DMS153 (cell line): ENCODE measurements around the gene RBMS1.
"Not testable (repeated sequence)": the region's sequence is repeated elsewhere in the genome, so short reads cannot be mapped to it uniquely, and the experiment has no call there.

Experiments
- DNase-seq: peaks from one replicate; lab custom pipeline; 2025; lab: John Stamatoyannopoulos, UW

RBMS1 gene

GRCh38 chr2:160380611-160381010 lies 113.0 kb downstream of the RBMS1 start:
- no peak for DNase-seq

GRCh38 chr2:160380000-160380570 lies 113.5 kb downstream of the RBMS1 start:
- DNase-seq, result no peak

DNA sequence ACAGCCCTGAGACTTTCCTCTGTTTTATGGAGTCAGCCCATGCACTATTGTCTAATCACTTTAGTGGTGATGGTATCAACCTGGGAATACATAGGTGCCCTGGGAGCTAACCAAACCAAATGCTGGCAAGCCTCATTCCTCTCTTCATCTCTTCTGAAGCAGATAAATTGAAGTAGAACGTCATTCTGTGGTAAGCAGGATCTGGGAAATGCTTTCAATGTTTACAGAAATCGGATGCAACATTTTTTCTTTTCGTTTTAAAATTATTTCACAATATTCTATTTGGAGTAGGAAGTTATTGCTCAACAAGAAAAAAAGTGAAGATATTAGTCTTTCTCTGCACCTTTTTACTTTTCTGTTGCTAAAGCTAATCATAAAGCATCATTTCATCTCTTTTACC lies 114.2 kb downstream of the RBMS1 start:
- no peak for DNase-seq

DNA sequence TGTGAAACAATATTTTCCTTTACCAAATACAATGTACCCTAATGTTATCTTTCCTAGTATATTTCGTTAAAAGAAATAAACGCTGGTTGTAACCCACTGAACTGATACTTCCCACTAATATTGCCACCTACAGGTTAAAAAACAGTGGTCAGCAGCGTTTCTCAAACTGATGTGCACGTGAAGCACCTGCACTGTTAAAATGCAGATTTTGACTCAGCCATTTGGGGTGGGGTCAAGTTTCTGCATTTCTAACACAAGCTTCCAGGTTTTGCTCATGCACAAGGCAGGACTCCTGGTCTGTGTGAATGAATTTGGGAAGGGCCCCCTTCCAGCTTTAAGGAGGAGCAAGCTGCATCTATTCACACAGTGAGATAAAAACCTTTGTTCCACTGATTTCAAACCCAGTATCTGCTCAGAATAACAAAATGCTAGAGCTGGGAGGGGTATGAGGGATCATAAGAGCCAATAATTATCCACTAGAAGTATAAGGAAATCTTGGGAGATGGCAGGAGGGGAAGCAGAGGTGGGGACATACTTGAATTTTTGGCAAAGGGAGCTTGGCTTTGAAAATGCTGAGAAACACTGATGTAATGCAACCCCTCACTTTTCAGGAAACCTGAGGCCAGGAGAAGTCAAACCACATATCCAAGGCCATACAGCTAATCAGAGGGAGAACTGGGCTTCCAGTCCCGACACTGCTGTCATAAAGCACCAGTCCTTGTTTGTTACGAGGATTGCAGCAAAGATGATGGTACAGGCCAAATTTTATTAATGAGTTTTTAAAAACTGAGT lies 116.2 kb downstream of the RBMS1 start:
- DNase-seq, result no peak

- no peak for DNase-seq
Observed at GRCh38 chr2:160376576-160376975, 117.0 kb downstream of the RBMS1 start.

DNA sequence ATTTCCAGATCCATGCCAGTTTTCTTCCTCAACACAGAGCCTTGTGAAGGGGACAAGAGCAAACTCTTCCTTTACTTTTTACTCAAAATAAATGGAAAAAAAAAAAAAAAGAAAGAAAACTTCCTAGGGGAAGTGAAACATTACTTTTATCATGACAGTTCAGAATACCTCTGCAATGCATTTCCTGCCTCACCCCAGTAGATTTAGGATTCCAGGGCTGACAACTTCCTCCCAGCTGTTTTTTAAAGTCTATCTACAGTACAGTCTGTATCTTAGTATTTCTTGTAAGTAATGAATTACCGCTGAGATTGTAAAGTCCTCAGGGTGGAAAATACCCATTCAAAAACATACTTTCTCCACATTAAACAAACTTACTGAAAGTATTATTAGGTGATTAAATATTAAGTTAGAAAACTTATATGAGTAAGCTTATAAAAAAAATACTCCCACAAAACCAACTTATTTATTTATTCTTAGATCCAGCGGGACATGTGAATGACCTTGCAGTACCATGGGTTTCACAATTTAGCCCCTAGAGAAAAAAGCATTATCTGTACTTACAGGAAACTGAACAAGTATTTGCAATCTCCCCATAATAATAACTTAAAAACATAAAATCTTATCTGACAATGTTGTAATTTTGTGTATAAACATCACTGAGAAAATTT lies 117.7 kb downstream of the RBMS1 start:
- no peak for DNase-seq

GRCh38 chr2:160375037-160375436 lies 118.6 kb downstream of the RBMS1 start:
- DNase-seq, result no peak

- no peak for DNase-seq
Observed at GRCh38 chr2:160373666-160374065, 119.9 kb downstream of the RBMS1 start.

DNA sequence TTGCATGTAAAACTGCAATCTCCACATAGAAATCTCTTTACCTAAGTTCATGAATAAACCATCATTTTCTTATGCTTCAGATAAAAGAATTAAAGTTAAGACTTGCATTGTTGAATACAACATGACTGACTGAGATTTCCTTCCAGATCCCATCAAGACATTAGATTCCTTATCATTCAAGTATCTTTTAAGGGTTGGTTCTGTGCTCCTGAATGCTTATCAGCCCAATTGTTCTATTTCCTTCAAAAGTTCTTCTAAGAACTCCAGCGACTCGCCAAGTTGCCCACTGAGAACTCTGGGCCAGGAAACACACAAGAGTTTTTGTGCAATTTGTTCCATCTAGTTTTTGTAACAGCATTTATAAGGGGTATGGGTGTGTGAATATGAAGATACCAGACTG lies 120.3 kb downstream of the RBMS1 start:
- no peak for DNase-seq

DNA sequence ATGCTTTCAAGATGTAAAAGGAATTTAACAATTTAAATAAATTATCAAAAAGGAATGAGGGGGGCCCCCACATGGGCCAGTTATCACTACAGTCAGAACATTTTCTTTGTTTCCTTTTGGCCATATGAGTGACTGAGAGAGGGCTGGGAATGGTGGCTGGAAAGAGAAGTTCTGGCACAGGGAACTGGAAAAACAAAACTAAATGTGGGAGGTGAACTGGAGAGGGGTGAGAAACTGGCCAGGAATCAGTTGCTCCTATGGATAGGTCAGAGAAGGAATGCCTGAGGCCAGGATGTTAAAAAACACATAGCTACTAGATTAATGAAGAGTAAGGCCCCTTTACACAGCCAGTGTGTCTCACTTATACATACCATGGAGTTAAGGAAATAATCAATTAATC lies 121.0 kb downstream of the RBMS1 start:
- no peak for DNase-seq

GRCh38 chr2:160372010-160372356 lies 121.6 kb downstream of the RBMS1 start:
- DNase-seq, result no peak

GRCh38 chr2:160371251-160372009 lies 122.2 kb downstream of the RBMS1 start:
- no peak for DNase-seq

DNA sequence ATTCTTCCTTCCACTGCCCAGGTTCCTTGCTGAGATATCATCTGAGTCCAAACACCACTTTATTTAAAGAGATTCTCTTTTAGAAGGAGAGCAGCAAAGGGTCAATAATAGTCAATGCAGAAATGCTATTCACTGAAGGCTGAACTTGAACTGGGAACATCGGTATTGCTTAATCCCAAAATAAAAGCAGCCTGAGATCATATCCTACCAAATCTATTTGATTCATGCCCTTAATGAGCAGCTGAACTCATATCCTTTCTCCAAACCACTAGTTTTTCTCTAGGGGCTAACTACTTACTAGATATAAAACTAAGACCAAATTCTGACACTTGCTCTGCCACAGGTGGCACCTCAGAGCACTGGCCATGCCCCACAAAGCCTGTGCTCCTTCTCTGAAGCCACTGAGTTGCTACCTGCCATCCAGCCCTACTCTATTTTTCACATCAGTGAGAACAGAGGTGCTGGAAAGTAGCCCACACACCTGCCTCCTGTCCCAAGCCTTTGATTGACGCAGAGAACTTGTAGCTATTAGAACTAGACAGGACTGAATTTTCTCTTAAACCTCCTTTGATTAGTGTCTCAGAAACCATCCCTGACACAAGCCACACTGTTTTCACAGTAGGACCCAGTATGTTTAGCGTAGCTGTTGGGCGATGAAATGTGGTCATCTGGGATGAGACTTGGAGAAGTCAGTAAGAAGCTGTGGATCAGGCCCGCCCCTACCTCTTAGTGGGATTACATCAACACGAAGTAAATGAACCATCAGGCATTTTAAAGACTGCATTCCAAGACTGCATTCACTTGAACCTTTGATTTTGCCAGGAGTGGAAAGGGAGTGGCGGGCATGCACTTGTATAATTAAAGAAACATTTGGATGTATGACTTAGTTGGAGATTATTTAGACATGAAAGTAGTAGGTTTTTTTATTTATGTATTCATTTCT lies 124.3 kb downstream of the RBMS1 start:
- no peak for DNase-seq

- DNase-seq, result no peak
Observed at GRCh38 chr2:160367887-160368286, 125.7 kb downstream of the RBMS1 start.

- not testable (repeated sequence) for DNase-seq
Observed at GRCh38 chr2:160367139-160367538, 126.5 kb downstream of the RBMS1 start.

DNA sequence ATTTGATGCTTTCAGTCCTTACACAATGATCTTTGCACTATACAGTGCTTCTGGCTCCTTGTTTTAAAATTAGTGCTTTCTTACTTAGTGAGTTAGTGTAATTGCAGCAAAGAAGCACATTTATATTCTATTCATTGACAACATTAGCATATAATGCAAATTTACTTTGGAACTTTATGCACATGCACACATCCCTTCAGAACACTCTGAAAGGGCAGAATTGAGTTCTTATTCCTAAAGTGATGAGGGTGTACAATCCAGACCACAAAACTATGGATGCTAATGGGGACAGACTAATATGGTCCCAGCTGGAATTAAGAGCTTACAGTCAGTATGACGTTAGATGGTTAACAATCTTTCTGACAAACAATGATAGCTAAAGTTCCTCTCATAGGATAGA lies 127.1 kb downstream of the RBMS1 start:
- no peak for DNase-seq

GRCh38 chr2:160365716-160366367 lies 127.8 kb downstream of the RBMS1 start:
- no peak for DNase-seq

GRCh38 chr2:160364364-160364763 lies 129.2 kb downstream of the RBMS1 start:
- no peak for DNase-seq

DNA sequence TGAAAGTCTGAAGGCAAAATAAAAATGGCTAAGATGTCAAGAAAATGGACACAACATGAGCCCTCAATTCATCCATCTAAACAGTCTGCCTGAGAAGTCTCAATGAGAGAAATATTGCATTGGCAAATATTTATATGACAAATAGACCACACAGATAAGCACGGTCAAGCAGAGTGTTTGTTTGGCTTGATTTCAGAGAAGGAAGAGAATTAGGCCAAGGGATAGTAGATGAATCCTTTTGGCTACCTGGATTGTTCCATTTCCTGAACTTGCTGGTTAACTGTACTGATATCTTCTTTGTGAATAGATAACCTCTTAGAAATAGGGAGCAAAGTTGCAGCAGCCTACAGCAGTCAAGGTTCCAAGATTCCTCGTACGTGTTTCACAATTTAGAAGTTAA lies 129.6 kb downstream of the RBMS1 start:
- DNase-seq, result no peak

- no peak for DNase-seq
Observed at GRCh38 chr2:160363055-160363454, 130.6 kb downstream of the RBMS1 start.

DNA sequence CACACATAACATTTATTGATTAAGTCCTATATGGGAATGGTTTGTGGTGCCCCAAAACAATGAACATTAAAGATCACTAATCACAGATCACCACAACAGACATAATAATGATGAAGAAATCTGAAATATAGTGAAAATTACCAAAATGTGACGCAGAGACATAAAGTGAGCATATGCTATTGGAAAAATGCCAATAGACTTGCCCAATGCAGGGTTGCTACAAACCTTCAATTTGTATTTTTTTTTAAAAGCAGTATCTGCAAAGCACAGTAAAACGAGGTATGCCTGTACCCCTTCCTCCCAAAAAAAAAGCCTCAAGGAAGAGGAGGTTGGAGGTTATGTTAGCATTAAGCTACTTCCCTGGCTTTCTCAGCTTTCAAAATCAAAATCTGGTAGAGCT lies 131.1 kb downstream of the RBMS1 start:
- no peak for DNase-seq
